ENCODE measurements around the gene DAGLA. TPM values are rescaled to one million over a fixed set of nuclear protein-coding genes. Genes with fewer than 3 reads are reported as not detected.

Gene DAGLA
- total RNA-seq, 4 donors from 2014 or later: 1.7 to 6.9 (median 2.9) TPM

DNA sequence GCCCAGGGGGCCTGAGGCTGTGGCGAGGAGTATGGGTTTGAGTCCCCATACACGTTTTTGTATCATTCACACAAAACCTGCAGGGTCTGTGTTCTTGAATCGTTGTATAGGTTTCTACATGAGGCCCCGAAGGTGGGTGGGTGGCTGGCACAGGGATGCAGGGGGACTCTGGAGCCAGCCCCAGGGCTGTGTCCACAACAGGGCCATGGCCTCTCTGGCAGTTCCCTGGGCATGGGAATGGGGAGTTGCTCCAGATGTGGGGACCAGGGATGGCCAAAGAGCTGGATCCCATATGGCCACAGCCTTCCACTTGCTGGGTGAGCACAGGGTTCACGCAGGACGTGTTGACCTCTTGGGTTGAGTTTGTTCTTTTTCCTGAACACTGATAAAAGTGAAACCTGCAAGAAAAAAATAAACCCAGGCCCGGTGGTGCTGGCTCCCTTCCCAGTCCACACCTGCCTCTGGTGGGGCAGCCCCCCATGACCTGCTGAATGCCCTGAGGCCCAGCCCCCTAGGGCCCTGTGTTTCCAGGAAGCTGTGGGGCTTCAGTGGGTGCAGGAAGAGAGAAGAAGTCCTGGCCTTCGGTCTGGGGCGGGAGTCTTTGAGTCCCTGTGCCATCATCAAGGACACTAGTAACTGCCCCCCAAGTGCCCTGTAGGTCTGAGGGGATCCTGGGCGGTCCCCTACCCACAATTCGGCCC lies 88.3 kb downstream of the DAGLA start:
- peaks cover 0 to 29% (median 0%) of the 10 kb centered on the region in 4 donors for H3K27me3 ChIP-seq
- 50 to 63% methylated on average over 5 to 7 of the region's 11 CpGs for WGBS, 2 donors
- H3K4me1 ChIP-seq: no peaks in the 10 kb centered on the region
- DNase-seq: no peak
- H3K9me3 ChIP-seq: no peaks in the 10 kb centered on the region
- no peak overlapping the region for H3K4me3 ChIP-seq
- intact Hi-C loops (cut with DNase I): no loop called here
- H3K36me3 ChIP-seq: no peaks in the 10 kb centered on the region
- no peak for TF ChIP-seq POLR2A (IDR thresholded peaks at IDR 0.05)
- TF ChIP-seq, protein P1, sequence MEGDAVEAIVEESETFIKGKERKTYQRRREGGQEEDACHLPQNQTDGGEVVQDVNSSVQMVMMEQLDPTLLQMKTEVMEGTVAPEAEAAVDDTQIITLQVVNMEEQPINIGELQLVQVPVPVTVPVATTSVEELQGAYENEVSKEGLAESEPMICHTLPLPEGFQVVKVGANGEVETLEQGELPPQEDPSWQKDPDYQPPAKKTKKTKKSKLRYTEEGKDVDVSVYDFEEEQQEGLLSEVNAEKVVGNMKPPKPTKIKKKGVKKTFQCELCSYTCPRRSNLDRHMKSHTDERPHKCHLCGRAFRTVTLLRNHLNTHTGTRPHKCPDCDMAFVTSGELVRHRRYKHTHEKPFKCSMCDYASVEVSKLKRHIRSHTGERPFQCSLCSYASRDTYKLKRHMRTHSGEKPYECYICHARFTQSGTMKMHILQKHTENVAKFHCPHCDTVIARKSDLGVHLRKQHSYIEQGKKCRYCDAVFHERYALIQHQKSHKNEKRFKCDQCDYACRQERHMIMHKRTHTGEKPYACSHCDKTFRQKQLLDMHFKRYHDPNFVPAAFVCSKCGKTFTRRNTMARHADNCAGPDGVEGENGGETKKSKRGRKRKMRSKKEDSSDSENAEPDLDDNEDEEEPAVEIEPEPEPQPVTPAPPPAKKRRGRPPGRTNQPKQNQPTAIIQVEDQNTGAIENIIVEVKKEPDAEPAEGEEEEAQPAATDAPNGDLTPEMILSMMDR (IDR thresholded peaks at IDR 0.05): no peak
- no peak overlapping the region for H3K27ac ChIP-seq

DNA sequence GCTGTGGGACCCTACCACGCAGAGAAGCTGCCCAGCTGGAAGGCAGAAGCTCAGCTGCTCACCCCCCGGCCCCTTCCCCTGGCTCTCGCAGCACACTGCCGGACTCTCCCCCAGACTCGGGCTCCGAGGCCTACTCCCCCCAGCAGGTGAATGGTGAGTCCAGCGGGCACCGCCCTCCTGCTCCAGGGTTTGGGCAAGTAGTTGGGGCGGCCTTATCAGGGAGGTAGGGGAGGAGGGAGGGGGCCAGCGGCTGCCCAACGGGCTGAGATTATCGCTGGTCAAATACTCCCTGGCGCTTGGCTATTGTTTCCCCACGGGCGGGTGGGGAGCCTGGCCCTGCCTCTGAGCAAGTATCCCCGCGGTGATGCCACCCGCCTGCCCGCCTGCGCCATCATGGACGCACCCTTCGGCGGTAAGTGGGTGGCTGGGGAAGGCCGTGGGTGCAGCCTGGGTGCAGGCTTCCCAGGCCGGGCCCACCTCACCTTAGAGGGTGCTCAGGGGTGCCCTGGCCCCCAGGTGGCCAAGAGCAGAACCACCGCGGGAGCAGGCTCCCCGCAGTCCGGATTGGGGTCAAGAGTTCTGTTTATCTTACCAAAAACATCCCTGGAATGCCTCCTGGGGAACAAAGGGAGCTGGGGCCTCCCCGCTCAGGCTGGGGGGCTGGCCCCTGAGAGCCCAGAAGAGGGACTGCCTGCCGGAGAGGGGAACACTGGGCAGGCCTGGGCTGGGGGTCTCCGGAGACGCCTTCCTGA lies 89.2 kb downstream of the DAGLA start:
- no peaks in the 10 kb centered on the region for H3K4me1 ChIP-seq
- peaks cover 0 to 21% (median 0%) of the 10 kb centered on the region in 4 donors for H3K27me3 ChIP-seq
- intact Hi-C loops (cut with DNase I): no loop called here
- H3K9me3 ChIP-seq: no peaks in the 10 kb centered on the region
- no CpG with 5 or more reads among the region's 33 CpGs for whole genome bisulfite sequencing, 2 donors
- no peak for DNase-seq
- no peak overlapping the region for H3K27ac ChIP-seq
- TF ChIP-seq POLR2A (IDR thresholded peaks at IDR 0.05): no peak
- TF ChIP-seq, protein P1 (IDR thresholded peaks at IDR 0.05): no peak
- no peak overlapping the region for H3K4me3 ChIP-seq
- H3K36me3 ChIP-seq: no peaks in the 10 kb centered on the region

DNA sequence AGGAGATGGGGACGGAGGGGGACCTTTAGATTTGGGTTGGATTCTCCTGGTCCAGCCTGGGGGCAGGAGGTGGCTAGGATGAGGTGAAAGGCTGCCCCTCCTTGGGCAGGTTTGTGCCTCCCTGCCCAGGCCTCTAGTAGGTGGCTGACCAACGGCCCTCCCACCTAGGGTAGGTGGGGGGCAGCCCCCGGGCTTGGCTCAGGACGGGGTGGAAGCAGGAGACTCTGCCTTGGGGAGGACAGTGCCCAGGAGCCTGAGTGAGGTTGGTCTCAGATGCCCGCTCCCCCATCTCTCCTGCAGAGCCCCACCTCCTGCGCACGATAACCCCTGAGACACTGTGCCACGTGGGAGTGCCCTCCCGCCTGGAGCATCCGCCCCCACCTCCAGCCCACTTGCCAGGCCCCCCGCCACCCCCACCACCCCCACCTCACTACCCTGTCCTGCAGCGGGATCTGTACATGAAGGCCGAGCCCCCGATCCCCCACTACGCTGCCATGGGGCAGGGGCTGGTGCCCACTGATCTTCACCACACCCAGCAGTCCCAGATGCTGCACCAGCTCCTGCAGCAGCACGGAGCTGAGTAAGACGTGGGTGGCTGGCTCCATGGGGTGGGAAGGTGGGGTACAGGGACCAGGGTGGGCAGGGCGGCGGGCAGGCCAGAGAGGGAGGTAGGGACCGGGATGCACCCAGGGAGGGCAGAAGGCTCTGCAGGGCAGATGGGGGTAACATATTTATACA lies 89.9 kb downstream of the DAGLA start:
- Histone ChIP-seq H3K4me3 (no peak overlapping the region), H3K4me1 (no peaks in the 10 kb centered on the region), H3K9me3 (no peaks in the 10 kb centered on the region), H3K27me3 (peaks cover 0 to 13% (median 0%) of the 10 kb centered on the region in 4 donors), H3K27ac (no peak overlapping the region), H3K36me3 (no peaks in the 10 kb centered on the region)
- TF ChIP-seq POLR2A (IDR thresholded peaks at IDR 0.05): no peak
- TF ChIP-seq, protein P1 (IDR thresholded peaks at IDR 0.05): no peak
- WGBS, 2 donors: 54 to 89% methylated on average over 3 to 10 of the region's 20 CpGs
- DNase-seq: no peak
- intact Hi-C loops (cut with DNase I): no loop called here

DNA sequence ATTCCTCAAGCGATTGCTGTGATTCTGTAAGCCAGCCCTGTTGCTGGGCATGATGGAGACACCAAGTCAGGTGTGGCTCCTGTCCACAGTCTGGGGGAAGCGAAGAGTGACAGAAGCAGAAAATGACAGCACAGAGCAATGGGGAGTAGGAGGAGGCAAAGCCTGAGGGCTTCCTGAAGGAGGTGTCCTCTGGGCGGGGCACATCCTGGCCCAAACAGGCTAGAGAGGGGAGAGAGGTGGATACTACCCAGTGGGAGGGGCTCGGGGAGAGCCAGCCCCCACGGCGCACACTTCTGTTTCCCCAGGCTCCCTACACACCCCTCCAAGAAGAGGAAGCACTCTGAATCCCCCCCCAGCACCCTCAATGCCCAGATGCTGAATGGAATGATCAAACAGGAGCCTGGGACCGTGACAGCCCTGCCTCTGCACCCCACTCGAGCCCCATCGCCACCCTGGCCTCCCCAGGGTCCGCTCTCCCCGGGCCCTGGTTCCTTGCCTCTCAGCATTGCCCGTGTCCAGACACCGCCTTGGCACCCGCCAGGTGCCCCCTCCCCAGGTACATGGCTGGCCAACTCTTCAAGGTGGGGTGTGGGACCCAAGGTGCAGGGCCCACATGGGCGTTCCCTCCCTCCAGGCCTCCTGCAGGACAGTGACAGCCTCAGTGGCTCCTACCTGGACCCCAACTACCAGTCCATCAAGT lies 91.2 kb downstream of the DAGLA start:
- intact Hi-C loops (cut with DNase I): no loop called here
- TF ChIP-seq, protein P1 (IDR thresholded peaks at IDR 0.05): no peak
- no peak for TF ChIP-seq POLR2A (IDR thresholded peaks at IDR 0.05)

More for the DNA sequence above, 91.2 kb downstream of the DAGLA start:
- H3K4me1 ChIP-seq: no peaks in the 10 kb centered on the region
- no peaks in the 10 kb centered on the region for H3K9me3 ChIP-seq
- H3K27me3 ChIP-seq: peaks cover 0 to 10% (median 0%) of the 10 kb centered on the region in 4 donors
- no peak for DNase-seq
- no peak overlapping the region for H3K27ac ChIP-seq
- WGBS, 2 donors: 75 to 79% methylated on average over 6 to 10 of the region's 15 CpGs
- no peak overlapping the region for H3K4me3 ChIP-seq
- H3K36me3 ChIP-seq: no peaks in the 10 kb centered on the region
